ENCODE data around the gene PRELID1. TPM values are rescaled to one million over a fixed set of nuclear protein-coding genes. Genes with fewer than 3 reads are reported as not detected.

The PRELID1 gene
- polyA plus RNA-seq, 2 of the 4 experiments (the other 2 are of a cell fraction): 218 to 250 TPM

DNA sequence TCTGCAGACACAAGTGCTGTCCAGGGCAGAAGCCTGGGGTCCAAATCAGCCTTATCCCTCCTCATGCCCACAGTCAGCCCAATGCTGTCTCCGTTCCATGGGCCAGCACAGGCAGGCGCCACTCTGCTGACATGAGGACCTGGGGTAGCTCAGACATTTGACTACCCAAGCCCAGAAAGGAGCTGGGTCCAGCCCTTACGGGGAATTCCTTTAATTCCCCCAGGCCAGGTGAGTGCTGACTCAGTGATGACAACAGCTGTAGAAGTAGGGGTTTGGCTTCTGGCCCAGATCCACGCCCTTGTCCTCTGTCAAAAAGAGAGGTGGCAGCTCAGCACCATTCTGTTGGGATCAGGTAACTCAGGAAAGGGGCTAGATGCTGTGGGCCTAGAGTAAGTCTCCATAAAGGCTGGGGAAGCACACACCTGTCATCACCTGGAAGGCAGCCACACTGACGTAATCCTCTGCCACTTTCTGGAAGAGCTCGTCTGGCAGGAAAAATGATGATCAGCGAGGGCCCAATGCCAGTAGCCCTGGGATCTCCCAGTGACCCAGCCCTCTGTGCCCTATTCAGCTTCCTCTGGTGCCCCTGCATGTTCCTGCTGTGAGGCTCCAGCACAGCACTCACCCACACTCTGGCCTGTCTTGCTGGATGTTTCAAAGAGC lies 2.0 kb upstream of the PRELID1 start:
- WGBS (ENCODE audit: missing lambda C conversion rate): 74% methylated on average over 7 of the region's 7 CpGs
- TF ChIP-seq ZSCAN20 (CRISPR knock-in tag; IDR thresholded peaks at IDR 0.05) (no peak), RARB (CRISPR knock-in tag; IDR thresholded peaks at IDR 0.05) (no peak), HDAC2 (IDR thresholded peaks at IDR 0.05) (no peak), RNF2 (IDR thresholded peaks at IDR 0.05; ENCODE audit: borderline replicate concordance, low read depth) (no peak), POLR2AphosphoS2 (conservative IDR thresholded peaks at IDR 0.05; ENCODE audit: low read length) (no peak), BHLHE40 (IDR thresholded peaks at IDR 0.05; ENCODE audit: low read depth, low read length) (no peak), RCOR1 (IDR thresholded peaks at IDR 0.05; ENCODE audit: low read depth, low read length) (no peak), PHF8 (IDR thresholded peaks at IDR 0.05; ENCODE audit: borderline replicate concordance, low read depth) (no peak), SREBF2 (IDR thresholded peaks at IDR 0.05) (no peak), GATA3 (IDR thresholded peaks at IDR 0.05; ENCODE audit: borderline replicate concordance) (no peak), JUNB (IDR thresholded peaks at IDR 0.05) (no peak), CEBPB (IDR thresholded peaks at IDR 0.05) (no peak), HOXB13 (CRISPR knock-in tag; IDR thresholded peaks at IDR 0.05; ENCODE audit: low read depth) (no peak), HEYL (CRISPR knock-in tag; IDR thresholded peaks at IDR 0.05) (no peak)
- TF ChIP-seq, protein P1, sequence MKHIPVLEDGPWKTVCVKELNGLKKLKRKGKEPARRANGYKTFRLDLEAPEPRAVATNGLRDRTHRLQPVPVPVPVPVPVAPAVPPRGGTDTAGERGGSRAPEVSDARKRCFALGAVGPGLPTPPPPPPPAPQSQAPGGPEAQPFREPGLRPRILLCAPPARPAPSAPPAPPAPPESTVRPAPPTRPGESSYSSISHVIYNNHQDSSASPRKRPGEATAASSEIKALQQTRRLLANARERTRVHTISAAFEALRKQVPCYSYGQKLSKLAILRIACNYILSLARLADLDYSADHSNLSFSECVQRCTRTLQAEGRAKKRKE (CRISPR knock-in tag; IDR thresholded peaks at IDR 0.05; ENCODE audit: low read depth): no peak
- TF ChIP-seq, protein P2, sequence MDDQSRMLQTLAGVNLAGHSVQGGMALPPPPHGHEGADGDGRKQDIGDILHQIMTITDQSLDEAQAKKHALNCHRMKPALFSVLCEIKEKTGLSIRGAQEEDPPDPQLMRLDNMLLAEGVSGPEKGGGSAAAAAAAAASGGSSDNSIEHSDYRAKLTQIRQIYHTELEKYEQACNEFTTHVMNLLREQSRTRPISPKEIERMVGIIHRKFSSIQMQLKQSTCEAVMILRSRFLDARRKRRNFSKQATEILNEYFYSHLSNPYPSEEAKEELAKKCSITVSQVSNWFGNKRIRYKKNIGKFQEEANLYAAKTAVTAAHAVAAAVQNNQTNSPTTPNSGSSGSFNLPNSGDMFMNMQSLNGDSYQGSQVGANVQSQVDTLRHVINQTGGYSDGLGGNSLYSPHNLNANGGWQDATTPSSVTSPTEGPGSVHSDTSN (IDR thresholded peaks at IDR 0.05): no peak
- TF ChIP-seq, protein P3, sequence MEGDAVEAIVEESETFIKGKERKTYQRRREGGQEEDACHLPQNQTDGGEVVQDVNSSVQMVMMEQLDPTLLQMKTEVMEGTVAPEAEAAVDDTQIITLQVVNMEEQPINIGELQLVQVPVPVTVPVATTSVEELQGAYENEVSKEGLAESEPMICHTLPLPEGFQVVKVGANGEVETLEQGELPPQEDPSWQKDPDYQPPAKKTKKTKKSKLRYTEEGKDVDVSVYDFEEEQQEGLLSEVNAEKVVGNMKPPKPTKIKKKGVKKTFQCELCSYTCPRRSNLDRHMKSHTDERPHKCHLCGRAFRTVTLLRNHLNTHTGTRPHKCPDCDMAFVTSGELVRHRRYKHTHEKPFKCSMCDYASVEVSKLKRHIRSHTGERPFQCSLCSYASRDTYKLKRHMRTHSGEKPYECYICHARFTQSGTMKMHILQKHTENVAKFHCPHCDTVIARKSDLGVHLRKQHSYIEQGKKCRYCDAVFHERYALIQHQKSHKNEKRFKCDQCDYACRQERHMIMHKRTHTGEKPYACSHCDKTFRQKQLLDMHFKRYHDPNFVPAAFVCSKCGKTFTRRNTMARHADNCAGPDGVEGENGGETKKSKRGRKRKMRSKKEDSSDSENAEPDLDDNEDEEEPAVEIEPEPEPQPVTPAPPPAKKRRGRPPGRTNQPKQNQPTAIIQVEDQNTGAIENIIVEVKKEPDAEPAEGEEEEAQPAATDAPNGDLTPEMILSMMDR (IDR thresholded peaks at IDR 0.05): no peak
- TF ChIP-seq, protein P4, sequence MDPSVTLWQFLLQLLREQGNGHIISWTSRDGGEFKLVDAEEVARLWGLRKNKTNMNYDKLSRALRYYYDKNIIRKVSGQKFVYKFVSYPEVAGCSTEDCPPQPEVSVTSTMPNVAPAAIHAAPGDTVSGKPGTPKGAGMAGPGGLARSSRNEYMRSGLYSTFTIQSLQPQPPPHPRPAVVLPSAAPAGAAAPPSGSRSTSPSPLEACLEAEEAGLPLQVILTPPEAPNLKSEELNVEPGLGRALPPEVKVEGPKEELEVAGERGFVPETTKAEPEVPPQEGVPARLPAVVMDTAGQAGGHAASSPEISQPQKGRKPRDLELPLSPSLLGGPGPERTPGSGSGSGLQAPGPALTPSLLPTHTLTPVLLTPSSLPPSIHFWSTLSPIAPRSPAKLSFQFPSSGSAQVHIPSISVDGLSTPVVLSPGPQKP (IDR thresholded peaks at IDR 0.05; ENCODE audit: low read depth, low read length): no peak
- TF ChIP-seq, protein P5, sequence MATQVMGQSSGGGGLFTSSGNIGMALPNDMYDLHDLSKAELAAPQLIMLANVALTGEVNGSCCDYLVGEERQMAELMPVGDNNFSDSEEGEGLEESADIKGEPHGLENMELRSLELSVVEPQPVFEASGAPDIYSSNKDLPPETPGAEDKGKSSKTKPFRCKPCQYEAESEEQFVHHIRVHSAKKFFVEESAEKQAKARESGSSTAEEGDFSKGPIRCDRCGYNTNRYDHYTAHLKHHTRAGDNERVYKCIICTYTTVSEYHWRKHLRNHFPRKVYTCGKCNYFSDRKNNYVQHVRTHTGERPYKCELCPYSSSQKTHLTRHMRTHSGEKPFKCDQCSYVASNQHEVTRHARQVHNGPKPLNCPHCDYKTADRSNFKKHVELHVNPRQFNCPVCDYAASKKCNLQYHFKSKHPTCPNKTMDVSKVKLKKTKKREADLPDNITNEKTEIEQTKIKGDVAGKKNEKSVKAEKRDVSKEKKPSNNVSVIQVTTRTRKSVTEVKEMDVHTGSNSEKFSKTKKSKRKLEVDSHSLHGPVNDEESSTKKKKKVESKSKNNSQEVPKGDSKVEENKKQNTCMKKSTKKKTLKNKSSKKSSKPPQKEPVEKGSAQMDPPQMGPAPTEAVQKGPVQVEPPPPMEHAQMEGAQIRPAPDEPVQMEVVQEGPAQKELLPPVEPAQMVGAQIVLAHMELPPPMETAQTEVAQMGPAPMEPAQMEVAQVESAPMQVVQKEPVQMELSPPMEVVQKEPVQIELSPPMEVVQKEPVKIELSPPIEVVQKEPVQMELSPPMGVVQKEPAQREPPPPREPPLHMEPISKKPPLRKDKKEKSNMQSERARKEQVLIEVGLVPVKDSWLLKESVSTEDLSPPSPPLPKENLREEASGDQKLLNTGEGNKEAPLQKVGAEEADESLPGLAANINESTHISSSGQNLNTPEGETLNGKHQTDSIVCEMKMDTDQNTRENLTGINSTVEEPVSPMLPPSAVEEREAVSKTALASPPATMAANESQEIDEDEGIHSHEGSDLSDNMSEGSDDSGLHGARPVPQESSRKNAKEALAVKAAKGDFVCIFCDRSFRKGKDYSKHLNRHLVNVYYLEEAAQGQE (IDR thresholded peaks at IDR 0.05): no peak
- no peak overlapping the region for H3K4me3 ChIP-seq
- CTCF ChIA-PET: interaction anchor here (0.5 to 4.6 kb wide), 6 partner anchors 8 to 189 kb away, joined by 3 to 24 read pairs (median 4); no protein-coding TSS in a partner anchor
- no peak; a peak in 1 of 6 replicates for ATAC-seq
- H3K27ac ChIP-seq: no peak overlapping the region
- POLR2A ChIA-PET: interaction anchor here (0.6 kb wide), 2 partner anchors 17 to 155 kb away, joined by 3 to 4 read pairs; no protein-coding TSS in a partner anchor
- peak overlapping the region; percentile 89; the same call in 1 of the 3 replicates for H3K4me2 ChIP-seq
- H3K4me1 ChIP-seq: peaks cover 42% of the 10 kb centered on the region
- no peaks in the 10 kb centered on the region for H3K9me3 ChIP-seq
- DNase-seq (ENCODE audit: low read depth in 1 of 2, low spot score in 1 of 2): no peak
- FAIRE-seq: no peak

All from A549 (cell line).